SK-N-SH treated with all-trans-retinoic acid at 6 μM for 48 hours (cell line): ENCODE results near the gene GAMT.

Experiments
- ATAC-seq: fragments of 200-7000 bp; cut with Tn5 transposase; 3 replicates; pipeline ENCODE4 v1.9.1; 2020; ENCODE audit warnings: mild to moderate bottlenecking, moderate library complexity
- ARNTL ChIP-seq: fragments of 450-650 bp; formaldehyde crosslinking; IDR thresholded peaks from 2 replicates; pipeline ENCODE4 v1.5.0; 2020; ENCODE audit warnings: low read depth, mild to moderate bottlenecking, moderate library complexity, borderline replicate concordance
- BACH2 ChIP-seq: fragments of 250-450 bp; sonication (Bioruptor Pico); IDR thresholded peaks from 2 replicates; pipeline ENCODE4 v1.9.0; 2021; ENCODE audit warnings: mild to moderate bottlenecking, borderline replicate concordance
- CSDC2 ChIP-seq: fragments of 250-450 bp; sonication (Bioruptor Pico); IDR thresholded peaks from 2 replicates; pipeline ENCODE4 v1.5.0; 2020; ENCODE audit warnings: mild to moderate bottlenecking, moderate library complexity
- CSRNP3 ChIP-seq: fragments of 250-450 bp; sonication (Bioruptor Pico); IDR thresholded peaks from 2 replicates; pipeline ENCODE4 v1.5.1; 2021; ENCODE audit warnings: mild to moderate bottlenecking, moderate library complexity
- ESRRG ChIP-seq: fragments of 250-450 bp; sonication (Bioruptor Pico); IDR thresholded peaks from 2 replicates; pipeline ENCODE4 v1.6.1; 2021; ENCODE audit warnings: mild to moderate bottlenecking
- GLIS3 ChIP-seq: fragments of 250-450 bp; sonication (Bioruptor Pico); IDR thresholded peaks from 2 replicates; pipeline ENCODE4 v1.5.0; 2020; ENCODE audit warnings: mild to moderate bottlenecking, moderate library complexity
- ISL1 ChIP-seq: fragments of 250-450 bp; sonication (Bioruptor Pico); IDR thresholded peaks from 2 replicates; pipeline ENCODE4 v2.1.2; 2022; ENCODE audit warnings: mild to moderate bottlenecking, moderate library complexity
- OSR1 ChIP-seq: fragments of 250-450 bp; sonication (Bioruptor Pico); IDR thresholded peaks from 2 replicates; pipeline ENCODE4 v1.8.0; 2022; ENCODE audit warnings: moderate library complexity, mild to moderate bottlenecking, inconsistent platforms
- PATZ1 ChIP-seq: fragments of 250-450 bp; sonication (Bioruptor Pico); IDR thresholded peaks from 2 replicates; pipeline ENCODE4 v1.8.0; 2020; ENCODE audit warnings: mild to moderate bottlenecking, moderate library complexity, borderline replicate concordance
- POU6F1 ChIP-seq: fragments of 250-450 bp; sonication (Bioruptor Pico); IDR thresholded peaks from 2 replicates; pipeline ENCODE4 v1.8.0; 2021; ENCODE audit warnings: low read depth, mild to moderate bottlenecking, moderate library complexity, borderline replicate concordance
- PPARA ChIP-seq: fragments of 250-450 bp; sonication (Bioruptor Pico); IDR thresholded peaks from 2 replicates; pipeline ENCODE4 v1.5.0; 2020; ENCODE audit warnings: mild to moderate bottlenecking, borderline replicate concordance
- RARB ChIP-seq: fragments of 250-450 bp; sonication (Bioruptor Pico); IDR thresholded peaks from 2 replicates; pipeline ENCODE4 v1.8.0; 2021; ENCODE audit warnings: mild to moderate bottlenecking, moderate library complexity
- SNAI2 ChIP-seq: fragments of 250-450 bp; sonication (Bioruptor Pico); IDR thresholded peaks from 2 replicates; pipeline ENCODE4 v1.5.0; 2020; ENCODE audit warnings: mild to moderate bottlenecking, moderate library complexity
- TCF4 ChIP-seq: fragments of 250-450 bp; sonication (Bioruptor Pico); IDR thresholded peaks from 2 replicates; pipeline ENCODE4 v1.8.0; 2021; ENCODE audit warnings: mild to moderate bottlenecking, moderate library complexity, borderline replicate concordance
- TOX ChIP-seq: fragments of 250-450 bp; sonication (Bioruptor Pico); IDR thresholded peaks from 2 replicates; pipeline ENCODE4 v1.8.0; 2021; ENCODE audit warnings: mild to moderate bottlenecking, moderate library complexity, borderline replicate concordance
- TSHZ2 ChIP-seq: fragments of 250-450 bp; sonication (Bioruptor Pico); IDR thresholded peaks from 2 replicates; pipeline ENCODE4 v1.5.0; 2020; ENCODE audit warnings: mild to moderate bottlenecking, moderate library complexity
- ZC3H10 ChIP-seq: fragments of 250-450 bp; sonication (Bioruptor Pico); IDR thresholded peaks from 2 replicates; pipeline ENCODE4 v1.5.1; 2021; ENCODE audit warnings: mild to moderate bottlenecking, moderate library complexity
- ZFP3 ChIP-seq: fragments of 250-450 bp; sonication (Bioruptor Pico); IDR thresholded peaks from 2 replicates; pipeline ENCODE4 v1.5.0; 2020; ENCODE audit warnings: mild to moderate bottlenecking, moderate library complexity
- ZFP30 ChIP-seq: fragments of 450-650 bp; formaldehyde crosslinking; IDR thresholded peaks from 2 replicates; pipeline ENCODE4 v1.5.0; 2022; ENCODE audit warnings: mild to moderate bottlenecking, moderate library complexity
- ZNF70 ChIP-seq: fragments of 450-650 bp; formaldehyde crosslinking; IDR thresholded peaks from 2 replicates; pipeline ENCODE4 v1.5.0; 2020; ENCODE audit warnings: mild to moderate bottlenecking, moderate library complexity
- ZNF8 ChIP-seq: fragments of 450-650 bp; formaldehyde crosslinking; IDR thresholded peaks from 2 replicates; pipeline ENCODE4 v1.5.0; 2020; ENCODE audit warnings: mild to moderate bottlenecking, moderate library complexity
- TF ChIP-seq, protein P1 (sequence below): fragments of 250-450 bp; sonication (Bioruptor Pico); IDR thresholded peaks from 2 replicates; pipeline ENCODE4 v1.5.1; 2020; ENCODE audit warnings: low read depth, mild to moderate bottlenecking, moderate library complexity

GAMT gene

DNA sequence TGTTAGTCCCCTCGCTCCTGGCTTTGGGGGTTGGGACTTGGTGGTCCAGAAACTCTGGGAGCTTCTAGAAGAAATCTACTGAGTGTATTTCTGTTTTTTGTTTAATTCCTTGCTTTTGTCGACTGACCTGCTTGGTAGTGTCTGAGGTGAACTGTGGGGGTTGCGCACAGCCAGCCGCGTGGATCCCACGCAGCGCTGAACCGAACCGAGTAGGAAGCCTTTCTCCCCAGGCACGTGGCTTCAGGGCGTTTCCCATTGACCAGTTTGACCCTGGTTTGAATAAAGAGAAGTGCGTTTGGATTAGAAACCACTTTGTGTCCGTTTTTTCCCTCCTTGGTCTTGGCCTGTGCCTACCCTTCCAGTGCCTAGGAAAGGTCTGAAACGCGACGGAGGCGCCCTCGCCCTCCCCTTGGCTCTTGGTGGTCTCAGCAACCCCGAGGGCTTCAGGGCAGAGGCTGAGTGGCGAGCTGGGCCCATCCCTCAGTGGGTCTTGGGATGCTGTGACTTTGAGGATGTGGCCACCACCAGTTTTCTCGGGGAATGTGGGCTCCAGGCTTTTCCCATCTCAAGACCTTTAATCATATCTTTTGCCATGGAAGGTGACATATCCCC lies 34.1 kb upstream of the GAMT start:
- TF ChIP-seq ZNF70 (CRISPR knock-in tag) (no peak), BACH2 (CRISPR knock-in tag) (no peak), ZC3H10 (CRISPR knock-in tag) (no peak), ZFP3 (CRISPR knock-in tag) (no peak), ZFP30 (CRISPR knock-in tag) (no peak), CSDC2 (CRISPR knock-in tag) (no peak), RARB (no peak), ZNF8 (CRISPR knock-in tag) (no peak), PPARA (CRISPR knock-in tag) (no peak), PATZ1 (no peak), ISL1 (no peak), POU6F1 (no peak), TSHZ2 (CRISPR knock-in tag) (no peak), GLIS3 (CRISPR knock-in tag) (no peak), OSR1 (CRISPR knock-in tag) (no peak), TCF4 (CRISPR knock-in tag) (no peak), SNAI2 (CRISPR knock-in tag) (no peak)
- TF ChIP-seq, protein P1, sequence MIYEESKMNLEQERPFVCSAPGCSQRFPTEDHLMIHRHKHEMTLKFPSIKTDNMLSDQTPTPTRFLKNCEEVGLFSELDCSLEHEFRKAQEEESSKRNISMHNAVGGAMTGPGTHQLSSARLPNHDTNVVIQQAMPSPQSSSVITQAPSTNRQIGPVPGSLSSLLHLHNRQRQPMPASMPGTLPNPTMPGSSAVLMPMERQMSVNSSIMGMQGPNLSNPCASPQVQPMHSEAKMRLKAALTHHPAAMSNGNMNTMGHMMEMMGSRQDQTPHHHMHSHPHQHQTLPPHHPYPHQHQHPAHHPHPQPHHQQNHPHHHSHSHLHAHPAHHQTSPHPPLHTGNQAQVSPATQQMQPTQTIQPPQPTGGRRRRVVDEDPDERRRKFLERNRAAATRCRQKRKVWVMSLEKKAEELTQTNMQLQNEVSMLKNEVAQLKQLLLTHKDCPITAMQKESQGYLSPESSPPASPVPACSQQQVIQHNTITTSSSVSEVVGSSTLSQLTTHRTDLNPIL (CRISPR knock-in tag): no peak
- no peak for ATAC-seq

- no peak for ATAC-seq
- TF ChIP-seq, protein P1 (CRISPR knock-in tag): no peak
- TF ChIP-seq CSRNP3 (CRISPR knock-in tag): no peak
- no peak for TF ChIP-seq PATZ1
- TF ChIP-seq BACH2 (CRISPR knock-in tag): no peak
- no peak for TF ChIP-seq TCF4 (CRISPR knock-in tag)
- TF ChIP-seq POU6F1: no peak
- TF ChIP-seq ZFP30 (CRISPR knock-in tag): no peak
- no peak for TF ChIP-seq ZNF8 (CRISPR knock-in tag)
- no peak for TF ChIP-seq ESRRG (CRISPR knock-in tag)
- TF ChIP-seq OSR1 (CRISPR knock-in tag): no peak
- TF ChIP-seq TOX (CRISPR knock-in tag): no peak
- no peak for TF ChIP-seq ISL1
- no peak for TF ChIP-seq ZNF70 (CRISPR knock-in tag)
- TF ChIP-seq RARB: no peak
- no peak for TF ChIP-seq ARNTL (CRISPR knock-in tag)
Observed at GRCh38 chr19:1434577-1435060, 33.3 kb upstream of the GAMT start.
